Mesothelial cell of epicardium (in vitro differentiated cells): ENCODE results near the gene TMEM220. TPM values are rescaled to one million over a fixed set of nuclear protein-coding genes. Genes with fewer than 3 reads are reported as not detected.
"Not testable (repeated sequence)": the region's sequence is repeated elsewhere in the genome, so short reads cannot be mapped to it uniquely, and the experiment has no call there.

Experiments used
- DNase-seq, 2 experiments: peaks; one replicate each; pipeline ENCODE4 v3.0.0; 2021; ENCODE audit warnings: low spot score in 2 of 2; ENCODE audit not compliant: unreplicated experiment in 2 of 2
- H3K27ac Mint-ChIP-seq: 2 replicates; pipeline ENCODE4 v1.8.0; 2021; ENCODE audit warnings: mixed read lengths
- H3K27me3 Mint-ChIP-seq: 2 replicates; pipeline ENCODE4 v1.8.0; 2021; ENCODE audit warnings: low read depth, mixed read lengths
- H3K36me3 Mint-ChIP-seq: 2 replicates; pipeline ENCODE4 v1.8.0; 2021; ENCODE audit warnings: mixed read lengths
- H3K4me1 Mint-ChIP-seq: 2 replicates; pipeline ENCODE4 v1.8.0; 2021; ENCODE audit warnings: mixed read lengths
- H3K4me3 Mint-ChIP-seq: 2 replicates; pipeline ENCODE4 v1.8.0; 2021; ENCODE audit warnings: mild to moderate bottlenecking, moderate library complexity, mixed read lengths
- H3K9me3 Mint-ChIP-seq: 2 replicates; pipeline ENCODE4 v1.8.0; 2021; ENCODE audit warnings: mixed read lengths
- total RNA-seq: library from RNA; stranded (reverse); gene quantifications from 3 replicates; pipeline ENCODE4 v1.2.1, GENCODE V29; 2021
- TF ChIP-seq, protein P1 (sequence below): fragments of 200-600 bp; sonication (generic); IDR thresholded peaks from one replicate; pipeline ENCODE4 v1.5.0; 2021; ENCODE audit warnings: antibody characterized with exemption; ENCODE audit not compliant: unreplicated experiment

Gene TMEM220
- total RNA-seq, 1 donor from 2014 or later = 5.7 TPM

DNA sequence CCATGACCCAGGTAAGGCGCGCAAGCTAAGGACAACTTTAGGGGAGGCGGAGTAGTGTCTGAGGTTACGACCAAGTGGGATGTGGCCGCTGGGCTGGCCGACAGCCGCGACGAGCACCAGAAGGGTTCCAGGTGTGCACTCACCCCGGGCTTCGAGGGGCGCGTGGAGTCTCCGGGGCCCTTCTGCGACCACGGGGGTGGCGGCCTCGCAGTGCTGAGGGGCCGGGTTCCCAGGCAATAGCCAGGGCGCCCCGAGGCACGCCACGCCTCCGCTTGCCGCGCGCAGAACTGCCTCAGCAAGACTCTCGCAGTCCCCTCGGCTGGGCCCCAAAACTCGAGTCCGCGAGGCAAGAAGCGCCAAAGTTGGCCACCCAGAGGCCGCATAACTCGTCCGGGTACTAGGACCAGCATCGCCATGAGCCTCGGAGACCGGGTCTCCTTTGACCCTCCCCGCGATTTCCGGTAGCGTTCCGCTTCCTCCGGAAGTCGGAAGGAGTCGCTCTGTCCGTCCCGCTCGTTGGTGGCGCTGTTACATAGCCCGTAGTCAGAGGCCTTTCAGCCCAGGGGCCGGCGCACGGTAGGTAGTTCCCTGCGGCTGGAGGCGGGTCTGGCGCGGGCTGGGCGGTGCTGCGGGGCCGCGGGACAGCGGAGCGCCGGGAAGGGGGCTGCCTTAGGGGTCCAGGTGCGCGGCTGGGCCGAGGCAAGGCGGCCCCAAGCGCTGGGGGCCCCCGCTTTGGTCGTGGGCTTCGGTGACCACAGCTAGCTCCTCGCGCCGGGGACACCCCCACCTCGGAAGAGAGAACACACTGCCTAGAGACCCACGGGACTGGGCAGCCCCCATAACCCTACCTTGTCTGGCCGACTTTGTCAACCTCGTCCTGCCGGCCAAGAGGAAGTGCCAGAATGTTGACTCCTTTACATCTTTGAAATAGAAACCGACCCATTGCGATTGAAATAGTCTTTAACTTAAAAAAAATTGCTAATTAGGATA lies 32.4 kb downstream of the TMEM220 start, which contains the start of the genes ADPRM and SCO1:
Gene ADPRM (plus strand): TSS at position 503 of the 990 bp plus-strand sequence. CDS start 7,333 bp downstream, outside the sequence.
Gene SCO1 (minus strand): TSS at position 442 of the 990 bp plus-strand sequence. CDS start 26 bp downstream, at position 416.
- peak; percentile 74 to 89 for DNase-seq
- H3K4me3 Mint-ChIP-seq = peak within 1 kb of the TSS; percentile 93
- TF ChIP-seq, protein P1, sequence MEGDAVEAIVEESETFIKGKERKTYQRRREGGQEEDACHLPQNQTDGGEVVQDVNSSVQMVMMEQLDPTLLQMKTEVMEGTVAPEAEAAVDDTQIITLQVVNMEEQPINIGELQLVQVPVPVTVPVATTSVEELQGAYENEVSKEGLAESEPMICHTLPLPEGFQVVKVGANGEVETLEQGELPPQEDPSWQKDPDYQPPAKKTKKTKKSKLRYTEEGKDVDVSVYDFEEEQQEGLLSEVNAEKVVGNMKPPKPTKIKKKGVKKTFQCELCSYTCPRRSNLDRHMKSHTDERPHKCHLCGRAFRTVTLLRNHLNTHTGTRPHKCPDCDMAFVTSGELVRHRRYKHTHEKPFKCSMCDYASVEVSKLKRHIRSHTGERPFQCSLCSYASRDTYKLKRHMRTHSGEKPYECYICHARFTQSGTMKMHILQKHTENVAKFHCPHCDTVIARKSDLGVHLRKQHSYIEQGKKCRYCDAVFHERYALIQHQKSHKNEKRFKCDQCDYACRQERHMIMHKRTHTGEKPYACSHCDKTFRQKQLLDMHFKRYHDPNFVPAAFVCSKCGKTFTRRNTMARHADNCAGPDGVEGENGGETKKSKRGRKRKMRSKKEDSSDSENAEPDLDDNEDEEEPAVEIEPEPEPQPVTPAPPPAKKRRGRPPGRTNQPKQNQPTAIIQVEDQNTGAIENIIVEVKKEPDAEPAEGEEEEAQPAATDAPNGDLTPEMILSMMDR = no peak
- H3K4me1 Mint-ChIP-seq = peaks cover 20% of the 10 kb centered on the region
- H3K27me3 Mint-ChIP-seq = no peaks in the 10 kb centered on the region
- peak within 1 kb of the TSS; percentile 97 for H3K27ac Mint-ChIP-seq
- H3K36me3 Mint-ChIP-seq = peaks cover 19% of the 10 kb centered on the region
- no peaks in the 10 kb centered on the region for H3K9me3 Mint-ChIP-seq

DNA sequence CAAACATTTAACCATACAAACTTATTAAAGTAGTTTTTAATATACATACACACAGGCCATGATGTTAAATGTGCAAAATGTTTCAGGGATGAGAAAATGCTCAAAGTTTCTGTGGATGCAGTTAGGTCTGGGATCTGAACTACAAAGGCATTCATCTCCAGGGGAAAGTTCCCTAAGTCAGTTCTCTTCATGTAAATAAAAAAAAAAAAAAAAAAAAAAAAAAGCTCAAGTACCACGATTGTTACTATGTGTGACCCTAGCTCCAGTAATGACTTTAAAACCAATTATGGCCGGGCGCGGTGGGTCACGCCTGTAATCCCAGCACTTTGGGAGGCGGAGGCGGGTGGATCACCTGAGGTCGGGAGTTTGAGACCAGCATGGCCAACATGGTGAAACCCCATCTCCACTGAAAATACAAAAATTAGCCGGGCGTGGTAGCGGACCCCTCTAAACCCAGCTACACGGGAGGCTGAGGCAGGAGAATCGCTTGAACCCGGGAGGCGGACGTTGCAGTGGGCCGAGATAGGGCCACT lies 33.9 kb downstream of the TMEM220 start:
- Mint-ChIP-seq H3K4me1 (peaks cover 20% of the 10 kb centered on the region), H3K36me3 (peaks cover 21% of the 10 kb centered on the region), H3K4me3 (peak overlapping the region; percentile 93), H3K27ac (peak overlapping the region; percentile 90)
- H3K9me3 Mint-ChIP-seq, DNase-seq, H3K27me3 Mint-ChIP-seq: not testable (repeated sequence)

DNA sequence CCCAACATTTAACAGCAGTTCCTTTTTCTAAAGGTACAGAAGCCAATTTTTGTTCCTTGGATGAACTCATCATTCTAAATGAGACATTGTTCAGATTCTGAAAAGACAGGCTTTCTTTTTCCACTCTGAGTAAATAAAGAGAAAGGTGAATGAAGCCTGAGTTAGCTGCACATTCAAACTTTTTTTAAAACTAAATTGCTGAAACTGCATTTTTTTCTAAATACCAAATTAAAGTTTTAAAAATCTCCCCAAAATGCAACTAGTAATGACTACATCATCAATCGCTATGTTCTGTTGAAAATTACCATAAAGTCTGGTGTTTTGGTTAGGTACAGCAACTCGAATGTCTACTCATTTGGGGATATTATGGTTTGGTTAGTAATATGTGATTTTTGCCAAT lies 42.3 kb downstream of the TMEM220 start:
- Mint-ChIP-seq H3K9me3 (no peaks in the 10 kb centered on the region), H3K4me3 (no peak overlapping the region), H3K4me1 (peaks cover 2% of the 10 kb centered on the region), H3K36me3 (peaks cover 39% of the 10 kb centered on the region), H3K27me3 (no peaks in the 10 kb centered on the region), H3K27ac (no peak overlapping the region)
- TF ChIP-seq, protein P1 = no peak
- no peak for DNase-seq

DNA sequence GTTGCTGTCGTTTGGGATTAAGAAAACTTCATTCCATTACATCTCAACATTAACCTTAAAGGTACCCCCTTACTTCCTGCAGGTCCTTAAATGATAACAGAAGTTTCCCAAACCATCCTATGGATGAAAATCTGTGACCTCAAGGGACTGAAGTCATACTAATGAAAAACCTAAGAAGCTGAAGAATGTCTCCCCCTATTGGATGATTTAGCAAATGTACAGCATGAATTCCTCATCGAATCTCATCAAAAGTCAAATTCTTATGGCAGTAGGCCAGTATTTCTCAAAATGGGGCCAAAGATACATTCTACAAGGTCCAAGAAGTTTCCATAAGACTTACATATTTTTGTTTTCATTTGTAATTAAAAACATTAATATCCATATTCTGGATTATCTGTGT lies 46.0 kb downstream of the TMEM220 start:
- no peak for DNase-seq
- Mint-ChIP-seq H3K4me1 (peaks cover 12% of the 10 kb centered on the region), H3K36me3 (peaks cover 41% of the 10 kb centered on the region), H3K4me3 (no peak overlapping the region), H3K27me3 (no peaks in the 10 kb centered on the region), H3K27ac (peak overlapping the region; percentile 19), H3K9me3 (no peaks in the 10 kb centered on the region)
- TF ChIP-seq, protein P1 = peak; percentile 43

DNA sequence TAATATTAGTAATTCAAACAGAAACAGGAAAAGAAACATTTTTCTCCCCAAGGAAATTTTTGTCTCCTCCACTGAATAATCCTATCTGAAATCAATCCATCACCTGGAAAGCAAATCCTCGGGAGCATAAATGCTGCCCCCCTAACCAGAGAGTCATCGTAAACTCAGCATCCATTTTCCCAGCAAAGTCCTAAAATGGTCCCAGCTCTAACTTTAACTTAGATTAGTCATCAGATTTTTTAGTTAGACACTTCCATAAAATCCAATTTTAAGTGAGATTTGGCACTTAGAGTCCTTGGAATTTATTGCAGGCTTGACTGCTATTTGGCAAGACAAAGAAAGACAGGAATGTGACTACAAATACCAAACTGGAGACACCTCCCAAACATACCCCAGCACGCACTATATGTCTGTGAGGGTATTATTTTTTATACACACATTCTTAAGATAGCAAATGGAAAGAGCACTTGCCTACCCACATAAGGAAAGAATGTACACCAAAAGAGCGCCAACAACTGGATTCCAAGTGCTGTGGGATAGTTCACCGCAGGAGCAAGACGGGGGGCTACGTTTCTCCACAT lies 47.9 kb downstream of the TMEM220 start:
- Mint-ChIP-seq H3K36me3 (peaks cover 48% of the 10 kb centered on the region), H3K9me3 (no peaks in the 10 kb centered on the region), H3K4me3 (no peak overlapping the region), H3K4me1 (peaks cover 12% of the 10 kb centered on the region), H3K27ac (peak overlapping the region; percentile 92), H3K27me3 (no peaks in the 10 kb centered on the region)
- no peak for DNase-seq
- TF ChIP-seq, protein P1 = no peak
